Activated gamma-delta T cell treated with anti-CD3 and anti-CD28 coated beads, Interleukin-2, amount 50 U/mL, for 16 hours (primary cell): ENCODE measurements around the gene ZKSCAN8.

Source experiments
- DNase-seq: peaks from one replicate; pipeline ENCODE4 v3.0.0-alpha.2; 2020; ENCODE audit warnings: low read depth

Gene ZKSCAN8

DNA sequence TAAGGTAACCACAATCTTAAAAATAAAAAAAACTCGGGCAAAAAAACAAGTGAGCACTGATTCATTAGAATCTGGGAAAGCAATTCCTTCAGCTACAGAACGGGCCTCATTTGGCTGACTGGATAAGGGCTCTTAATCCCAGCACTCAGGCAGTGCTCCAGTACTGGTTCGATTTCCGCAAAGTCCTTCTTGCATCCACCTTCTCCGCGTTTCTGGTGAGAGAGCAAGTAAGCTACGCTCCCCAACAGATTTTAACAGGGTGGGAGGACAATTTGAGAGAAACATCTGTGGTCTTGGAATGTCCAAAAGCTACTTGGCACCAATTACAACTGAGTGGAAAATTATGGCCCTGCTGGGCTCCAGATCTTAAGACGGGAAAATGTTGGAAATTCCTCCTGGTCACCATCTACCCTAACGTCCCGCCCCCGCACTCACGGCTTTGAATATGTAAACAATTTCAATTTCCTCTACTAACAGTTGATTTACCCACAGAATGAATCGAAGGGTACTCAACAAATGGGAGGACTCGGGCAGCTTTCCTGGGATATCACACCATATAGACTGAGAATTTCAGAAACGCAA lies 65.3 kb downstream of the ZKSCAN8 start:
- no peak for DNase-seq

GRCh38 chr6:28207510-28208110 lies 65.9 kb downstream of the ZKSCAN8 start:
- no peak for DNase-seq

DNA sequence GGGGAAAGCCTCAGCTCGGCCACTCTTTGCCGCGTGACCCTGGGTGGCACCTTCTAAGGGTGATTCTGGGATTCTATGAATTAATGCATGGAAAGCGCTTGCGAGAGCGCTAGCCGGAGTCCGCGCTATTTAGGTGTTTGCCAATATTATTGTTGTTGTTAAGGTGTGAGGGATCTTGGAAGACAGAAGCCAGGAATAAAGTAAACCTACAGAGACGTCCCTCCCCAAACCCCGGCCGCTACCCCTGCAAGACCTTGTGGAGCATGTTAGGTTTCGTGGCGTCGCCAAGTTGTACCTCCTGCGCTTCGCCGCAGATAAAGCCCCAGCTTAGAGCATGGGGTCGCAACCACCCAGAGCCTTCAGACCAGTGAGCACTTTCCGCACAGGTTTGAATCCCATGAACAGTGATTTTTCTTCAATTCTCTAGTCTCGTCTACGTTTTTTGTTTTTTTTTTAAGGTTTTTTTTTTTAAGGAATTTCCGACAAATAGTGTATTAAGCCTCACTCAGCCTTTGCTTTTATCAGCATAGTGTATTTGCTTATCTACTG lies 66.5 kb downstream of the ZKSCAN8 start:
- DNase-seq: no peak
